ENCODE measurements around the gene FAM171A1. TPM values are rescaled to one million over a fixed set of nuclear protein-coding genes. Genes with fewer than 3 reads are reported as not detected.
"Not testable (repeated sequence)": the region's sequence is repeated elsewhere in the genome, so short reads cannot be mapped to it uniquely, and the experiment has no call there.

The FAM171A1 gene
- total RNA-seq, 2 experiments from 2014 or later, result 7.0 to 8.0 TPM

DNA sequence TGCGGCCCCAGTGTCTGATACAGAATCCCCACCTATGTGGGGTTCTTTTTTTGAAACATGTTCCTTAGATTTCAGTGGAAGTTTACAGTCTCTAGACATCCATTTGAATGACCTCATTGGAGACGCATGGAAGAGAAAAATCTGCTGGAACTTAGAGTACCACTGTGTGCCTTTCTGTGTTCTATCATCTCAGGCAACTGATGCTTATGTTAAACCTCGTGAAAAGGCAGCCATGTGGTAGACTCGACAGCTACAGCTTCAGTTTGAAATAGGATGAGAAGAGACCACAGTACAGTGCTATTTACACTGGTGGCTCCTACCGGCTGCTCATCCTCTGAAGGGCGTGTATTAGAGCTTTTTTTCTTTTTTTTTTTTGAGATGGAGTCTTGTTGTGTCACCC lies 74.4 kb downstream of the FAM171A1 start:
- peaks cover 13% of the 10 kb centered on the region for H3K27me3 Mint-ChIP-seq
- no peaks in the 10 kb centered on the region for H3K36me3 Mint-ChIP-seq
- DNase-seq (no peak), ATAC-seq (ENCODE audit: low read depth) (no peak)
- H3K9me3 Mint-ChIP-seq, result no peaks in the 10 kb centered on the region
- no peak overlapping the region for H3K27ac Mint-ChIP-seq
- H3K4me1 Mint-ChIP-seq, result no peaks in the 10 kb centered on the region
- no peak overlapping the region for H3K4me3 Mint-ChIP-seq
- POLR2A ChIA-PET, result no interaction called here

DNA sequence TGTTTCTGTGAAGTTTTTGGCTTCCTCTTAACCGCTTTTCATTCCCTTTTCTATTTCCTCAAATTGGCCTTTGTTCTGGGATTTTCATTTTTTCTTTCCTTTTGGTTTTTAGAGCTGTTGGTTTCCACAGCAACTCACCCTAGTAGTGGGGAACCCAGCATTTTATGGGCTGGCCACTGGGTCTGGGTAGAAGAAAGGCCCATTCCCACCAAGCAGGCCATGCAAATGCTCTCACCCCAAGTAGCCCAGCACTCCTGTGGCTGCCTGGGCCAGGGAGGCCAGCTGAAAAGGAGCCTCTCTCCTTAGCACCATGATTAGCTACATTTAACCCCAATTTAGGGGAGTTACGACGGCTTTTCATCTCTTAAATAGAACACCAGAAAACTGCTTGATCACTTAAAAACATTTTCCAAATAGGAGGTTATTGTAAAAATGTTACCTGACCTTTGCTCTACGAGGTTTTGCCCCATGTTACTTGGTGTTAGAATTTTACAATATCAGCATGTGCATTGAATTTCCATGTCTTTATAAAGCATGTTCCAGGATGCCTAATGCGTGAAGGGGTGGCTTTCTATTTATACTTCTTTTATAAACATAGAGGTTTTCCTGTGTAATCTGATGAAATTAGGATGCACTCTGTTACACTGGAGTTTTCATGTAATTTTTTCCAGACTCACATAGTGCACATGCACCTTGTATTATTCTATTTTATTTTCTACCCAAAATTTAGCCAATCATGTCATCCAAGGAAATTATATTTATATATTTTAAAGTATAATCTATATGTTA lies 75.4 kb downstream of the FAM171A1 start:
- Mint-ChIP-seq H3K36me3 (no peaks in the 10 kb centered on the region), H3K27ac (no peak overlapping the region), H3K9me3 (no peaks in the 10 kb centered on the region), H3K4me1 (no peaks in the 10 kb centered on the region), H3K27me3 (peaks cover 11% of the 10 kb centered on the region), H3K4me3 (no peak overlapping the region)
- ATAC-seq (ENCODE audit: low read depth) (no peak), DNase-seq (no peak)
- POLR2A ChIA-PET, result no interaction called here

DNA sequence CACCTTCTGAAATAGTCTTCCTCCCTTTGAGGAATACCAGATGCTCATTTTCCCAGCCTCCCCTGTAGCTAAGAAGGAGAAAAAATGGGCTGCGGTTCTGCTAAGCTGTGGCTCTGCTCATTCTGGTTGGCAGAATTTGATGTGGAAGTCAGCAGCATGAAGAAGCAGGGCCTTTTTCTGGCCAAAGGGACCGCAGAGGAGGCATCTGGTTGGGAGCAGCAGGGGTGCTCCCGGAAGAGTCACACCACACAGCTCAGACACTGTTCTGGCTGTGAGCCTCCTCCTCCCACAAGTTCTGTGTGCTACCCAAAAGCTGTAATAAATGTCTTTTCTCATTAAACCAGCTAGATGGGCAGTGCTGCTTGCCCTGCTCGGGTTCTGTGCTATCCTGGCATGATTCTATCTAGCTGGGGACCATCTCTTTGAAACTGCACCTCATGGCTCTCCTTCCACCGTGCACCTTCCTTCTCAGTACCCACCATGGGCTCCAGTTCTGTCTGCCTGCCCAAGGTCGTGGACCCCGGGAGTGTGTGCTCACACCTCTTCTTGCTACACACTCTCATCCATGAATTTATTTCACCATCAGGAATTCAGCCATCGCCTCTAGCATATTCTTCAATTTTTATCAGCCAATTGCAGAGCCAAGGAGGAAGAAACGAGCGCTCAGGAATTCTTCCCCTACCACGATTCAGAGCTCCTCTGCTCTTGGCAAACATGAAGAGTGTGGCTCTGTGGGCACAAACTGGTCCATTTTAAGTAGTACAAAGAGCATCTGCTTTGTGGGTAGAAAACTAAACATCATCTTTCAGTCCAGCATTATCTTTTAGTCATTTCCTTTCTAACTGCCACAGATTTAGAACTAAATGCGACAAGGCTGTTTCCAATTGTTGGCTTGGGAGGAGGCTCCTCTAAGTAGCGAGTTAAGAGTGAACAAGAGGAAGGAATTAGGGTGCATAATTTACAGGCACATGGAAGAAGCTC lies 76.9 kb downstream of the FAM171A1 start:
- DNase-seq, result no peak
- H3K9me3 Mint-ChIP-seq, result no peaks in the 10 kb centered on the region
- H3K27me3 Mint-ChIP-seq, result peaks cover 8% of the 10 kb centered on the region
- H3K36me3 Mint-ChIP-seq, result no peaks in the 10 kb centered on the region
- no peak overlapping the region for H3K4me3 Mint-ChIP-seq
- no peak overlapping the region for H3K27ac Mint-ChIP-seq
- POLR2A ChIA-PET, result no interaction called here
- H3K4me1 Mint-ChIP-seq, result peaks cover 4% of the 10 kb centered on the region
- no peak for ATAC-seq (ENCODE audit: low read depth)

GRCh38 chr10:15290671-15291070 lies 80.4 kb downstream of the FAM171A1 start:
- POLR2A ChIA-PET, result no interaction called here
- Mint-ChIP-seq H3K9me3 (no peaks in the 10 kb centered on the region), H3K4me3 (no peak overlapping the region), H3K27me3 (peaks cover 8% of the 10 kb centered on the region), H3K36me3 (no peaks in the 10 kb centered on the region), H3K27ac (no peak overlapping the region), H3K4me1 (peaks cover 4% of the 10 kb centered on the region)
- no peak for ATAC-seq (ENCODE audit: low read depth)
- DNase-seq, result no peak

- H3K4me3 Mint-ChIP-seq, result no peak overlapping the region
- no peaks in the 10 kb centered on the region for H3K9me3 Mint-ChIP-seq
- H3K36me3 Mint-ChIP-seq, result no peaks in the 10 kb centered on the region
- H3K4me1 Mint-ChIP-seq, result peaks cover 4% of the 10 kb centered on the region
- H3K27ac Mint-ChIP-seq, result no peak overlapping the region
- no peak for DNase-seq
- H3K27me3 Mint-ChIP-seq, result peaks cover 8% of the 10 kb centered on the region
- POLR2A ChIA-PET, result no interaction called here
- no peak for ATAC-seq (ENCODE audit: low read depth)
These were observed 80.9 kb downstream of the FAM171A1 start for GRCh38 chr10:15290150-15290549.

- H3K9me3 Mint-ChIP-seq, result no peaks in the 10 kb centered on the region
- H3K4me3 Mint-ChIP-seq, result no peak overlapping the region
- no peak overlapping the region for H3K27ac Mint-ChIP-seq
- no peaks in the 10 kb centered on the region for H3K36me3 Mint-ChIP-seq
- POLR2A ChIA-PET, result no interaction called here
- DNase-seq, result no peak
- no peaks in the 10 kb centered on the region for H3K4me1 Mint-ChIP-seq
- H3K27me3 Mint-ChIP-seq, result no peaks in the 10 kb centered on the region
- ATAC-seq (ENCODE audit: low read depth), result no peak
These were observed 90.1 kb downstream of the FAM171A1 start for GRCh38 chr10:15280974-15281373.

- Mint-ChIP-seq H3K27me3 (no peaks in the 10 kb centered on the region), H3K36me3 (no peaks in the 10 kb centered on the region), H3K4me3 (no peak overlapping the region), H3K9me3 (no peaks in the 10 kb centered on the region), H3K4me1 (no peaks in the 10 kb centered on the region), H3K27ac (no peak overlapping the region)
- ATAC-seq (ENCODE audit: low read depth) (no peak), DNase-seq (no peak)
- POLR2A ChIA-PET, result no interaction called here
These were observed 90.6 kb downstream of the FAM171A1 start for GRCh38 chr10:15280462-15280861.

DNA sequence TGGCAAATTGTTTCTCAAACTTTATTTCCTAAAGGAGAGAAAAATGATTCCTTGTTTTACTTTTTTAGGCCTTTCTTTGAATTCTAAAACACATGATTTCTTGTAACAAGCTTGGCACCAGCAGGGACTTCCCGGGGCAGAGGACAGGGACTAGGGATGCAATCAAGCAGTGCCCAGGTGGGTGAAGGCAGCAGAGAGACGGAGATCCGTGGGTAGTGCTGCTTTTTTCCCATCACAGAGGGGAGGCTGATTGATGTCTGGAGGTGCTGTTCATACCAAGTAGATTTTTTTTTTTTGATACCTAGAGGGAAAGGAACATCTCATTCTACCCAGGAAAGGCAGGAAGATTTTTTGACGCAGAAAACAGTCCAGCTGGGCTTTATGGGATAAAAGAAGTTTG lies 91.9 kb downstream of the FAM171A1 start:
- H3K4me3 Mint-ChIP-seq, result no peak overlapping the region
- POLR2A ChIA-PET, result no interaction called here
- no peak overlapping the region for H3K27ac Mint-ChIP-seq

DNA sequence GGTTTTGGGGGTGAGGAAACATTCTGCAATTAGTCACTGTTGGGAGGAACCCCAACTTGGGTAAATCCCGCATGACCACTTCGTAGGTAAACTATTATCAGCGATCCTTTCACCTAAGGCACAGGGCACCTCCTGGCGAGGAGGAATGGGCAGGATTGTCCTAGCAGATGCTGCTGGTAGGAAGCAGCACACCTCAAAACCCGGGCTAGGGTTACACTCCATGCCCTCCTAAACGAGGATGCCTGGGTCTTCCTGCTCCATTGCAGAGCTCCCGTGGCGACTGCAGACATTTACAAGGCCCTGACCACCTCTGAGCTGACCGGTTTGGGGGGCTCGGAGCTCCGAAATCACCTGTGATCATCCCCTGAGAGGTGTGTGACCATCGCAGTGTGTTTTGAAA lies 92.3 kb downstream of the FAM171A1 start:
- Mint-ChIP-seq H3K27me3 (peaks cover 2% of the 10 kb centered on the region), H3K4me3 (no peak overlapping the region), H3K36me3 (peaks cover 2% of the 10 kb centered on the region), H3K27ac (no peak overlapping the region), H3K4me1 (no peaks in the 10 kb centered on the region), H3K9me3 (no peaks in the 10 kb centered on the region)
- ATAC-seq (ENCODE audit: low read depth) (no peak), DNase-seq (no peak)
- POLR2A ChIA-PET, result no interaction called here

More for the DNA sequence above, 91.9 kb downstream of the FAM171A1 start:
- ATAC-seq (ENCODE audit: low read depth) (no peak), DNase-seq (no peak)
- Mint-ChIP-seq H3K9me3 (no peaks in the 10 kb centered on the region), H3K4me1 (no peaks in the 10 kb centered on the region), H3K36me3 (peaks cover 2% of the 10 kb centered on the region), H3K27me3 (no peaks in the 10 kb centered on the region)

GRCh38 chr10:15276039-15276438 lies 95.0 kb downstream of the FAM171A1 start:
- ATAC-seq (ENCODE audit: low read depth); H3K9me3 Mint-ChIP-seq; POLR2A ChIA-PET; DNase-seq; H3K27ac Mint-ChIP-seq; H3K36me3 Mint-ChIP-seq; H3K4me1 Mint-ChIP-seq; H3K4me3 Mint-ChIP-seq: not testable (repeated sequence)
- peaks cover 11% of the 10 kb centered on the region for H3K27me3 Mint-ChIP-seq

DNA sequence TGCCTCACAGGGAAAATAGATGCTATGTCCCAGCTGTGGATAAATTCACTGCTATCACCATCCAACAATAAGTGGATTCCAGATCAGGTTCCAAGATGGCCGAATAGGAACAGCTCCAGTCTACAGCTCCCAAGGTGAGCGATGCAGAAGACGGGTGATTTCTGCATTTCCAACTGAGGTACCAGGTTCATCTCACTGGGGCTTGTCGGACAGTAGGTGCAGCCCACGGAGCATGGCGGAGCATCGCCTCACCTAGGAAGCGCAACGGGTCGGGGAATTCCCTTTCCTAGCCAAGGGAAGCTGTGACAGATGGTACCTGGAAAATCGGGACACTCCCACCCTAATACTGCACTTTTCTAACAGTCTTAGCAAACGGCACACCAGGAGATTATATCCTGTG lies 101.3 kb downstream of the FAM171A1 start:
- POLR2A ChIA-PET; H3K4me1 Mint-ChIP-seq; H3K27ac Mint-ChIP-seq; ATAC-seq (ENCODE audit: low read depth); H3K36me3 Mint-ChIP-seq; H3K4me3 Mint-ChIP-seq; H3K9me3 Mint-ChIP-seq; DNase-seq: not testable (repeated sequence)
- H3K27me3 Mint-ChIP-seq, result peaks cover 12% of the 10 kb centered on the region

DNA sequence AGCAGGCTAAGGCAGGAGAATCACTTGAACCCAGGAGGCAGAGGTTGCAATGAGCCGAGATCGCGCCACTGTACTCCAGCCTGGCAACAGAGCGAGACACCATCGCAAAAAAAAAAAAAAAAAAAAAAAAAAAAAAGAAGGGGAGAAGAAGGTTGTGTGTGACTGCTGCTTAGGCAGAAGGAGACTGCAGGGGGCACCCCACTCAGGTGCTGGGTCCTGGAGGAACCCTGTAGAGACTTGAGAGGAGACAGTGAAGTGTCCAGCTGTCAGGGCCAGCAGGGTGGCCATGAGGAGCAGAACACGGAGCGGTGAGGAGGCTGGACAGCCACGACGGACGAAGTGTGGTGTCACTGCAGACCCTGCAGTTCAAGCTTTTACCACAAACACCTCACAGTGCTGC lies 103.6 kb downstream of the FAM171A1 start:
- no peaks in the 10 kb centered on the region for H3K36me3 Mint-ChIP-seq
- H3K4me1 Mint-ChIP-seq, result no peaks in the 10 kb centered on the region
- POLR2A ChIA-PET, result no interaction called here
- H3K27ac Mint-ChIP-seq, result no peak overlapping the region
- DNase-seq (no peak), ATAC-seq (ENCODE audit: low read depth) (no peak)
- peaks cover 6% of the 10 kb centered on the region for H3K27me3 Mint-ChIP-seq
- no peak overlapping the region for H3K4me3 Mint-ChIP-seq
- H3K9me3 Mint-ChIP-seq, result peaks cover 1% of the 10 kb centered on the region

- H3K4me1 Mint-ChIP-seq, result no peaks in the 10 kb centered on the region
- no peaks in the 10 kb centered on the region for H3K36me3 Mint-ChIP-seq
- DNase-seq (no peak), ATAC-seq (ENCODE audit: low read depth) (no peak)
- H3K4me3 Mint-ChIP-seq, result no peak overlapping the region
- H3K27me3 Mint-ChIP-seq, result peaks cover 1% of the 10 kb centered on the region
- peaks cover 1% of the 10 kb centered on the region for H3K9me3 Mint-ChIP-seq
- H3K27ac Mint-ChIP-seq, result no peak overlapping the region
- POLR2A ChIA-PET, result no interaction called here
These were observed 105.0 kb downstream of the FAM171A1 start for GRCh38 chr10:15266117-15266516.

DNA sequence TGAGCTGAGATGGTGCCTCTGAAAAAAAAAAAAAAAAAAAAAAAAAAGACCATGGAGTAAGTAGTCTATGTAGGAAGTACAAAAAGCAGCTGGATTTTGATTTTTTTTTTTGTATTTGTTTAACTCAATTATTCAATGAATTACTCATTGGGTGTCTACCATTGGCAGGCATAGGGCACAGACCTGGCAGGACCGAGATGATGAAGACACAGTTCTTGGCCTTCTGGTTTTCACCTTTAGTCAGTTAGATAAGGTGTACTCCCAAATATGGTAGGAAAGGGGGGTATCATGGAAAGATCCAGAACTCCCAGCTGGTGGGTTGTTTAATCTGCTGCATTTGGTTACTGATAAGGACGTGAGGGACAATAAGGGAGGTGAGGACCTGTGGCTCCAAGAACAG lies 105.5 kb downstream of the FAM171A1 start:
- no peak for DNase-seq
- no peaks in the 10 kb centered on the region for H3K27me3 Mint-ChIP-seq
- peaks cover 1% of the 10 kb centered on the region for H3K9me3 Mint-ChIP-seq
- ATAC-seq (ENCODE audit: low read depth), result no peak
- H3K27ac Mint-ChIP-seq, result no peak overlapping the region
- POLR2A ChIA-PET, result no interaction called here
- no peaks in the 10 kb centered on the region for H3K4me1 Mint-ChIP-seq
- no peak overlapping the region for H3K4me3 Mint-ChIP-seq
- no peaks in the 10 kb centered on the region for H3K36me3 Mint-ChIP-seq
